Islet of Langerhans (tissue), 1 donor: ENCODE data around the gene CDH5.

Experiments used
- FAIRE-seq: peaks from one replicate; lab custom pipeline; 2011; peaks lifted over from hg19 to GRCh38; lab: Jason Lieb, UNC

The CDH5 gene

GRCh38 chr16:66373667-66374066 lies 7.2 kb downstream of the CDH5 start:
- no peak for FAIRE-seq

GRCh38 chr16:66374176-66374575 lies 7.7 kb downstream of the CDH5 start:
- no peak for FAIRE-seq

- FAIRE-seq, result no peak
Measured at GRCh38 chr16:66375451-66375850, 9.0 kb downstream of the CDH5 start.

- no peak for FAIRE-seq
Measured at GRCh38 chr16:66376114-66376513, 9.6 kb downstream of the CDH5 start.

- no peak for FAIRE-seq
Measured at GRCh38 chr16:66376577-66377305, 10.2 kb downstream of the CDH5 start.

- no peak for FAIRE-seq
Measured at GRCh38 chr16:66377324-66377723, 10.8 kb downstream of the CDH5 start.

- FAIRE-seq, result no peak
Measured at GRCh38 chr16:66378741-66379570, 12.5 kb downstream of the CDH5 start.

GRCh38 chr16:66379571-66379941 lies 13.1 kb downstream of the CDH5 start:
- no peak for FAIRE-seq

GRCh38 chr16:66380421-66380820 lies 13.9 kb downstream of the CDH5 start:
- no peak for FAIRE-seq

- no peak for FAIRE-seq
Measured at GRCh38 chr16:66381585-66382170, 15.2 kb downstream of the CDH5 start.

- FAIRE-seq, result no peak
Measured at GRCh38 chr16:66382171-66382965, 15.9 kb downstream of the CDH5 start.

GRCh38 chr16:66382966-66383299 lies 16.4 kb downstream of the CDH5 start:
- FAIRE-seq, result no peak

- FAIRE-seq, result no peak
Measured at GRCh38 chr16:66383551-66383950, 17.1 kb downstream of the CDH5 start.

- no peak for FAIRE-seq
Measured at GRCh38 chr16:66385415-66385814, 18.9 kb downstream of the CDH5 start.

- no peak for FAIRE-seq
Measured at GRCh38 chr16:66386629-66387622, 20.4 kb downstream of the CDH5 start.

GRCh38 chr16:66387817-66388332 lies 21.4 kb downstream of the CDH5 start:
- no peak for FAIRE-seq

GRCh38 chr16:66388350-66389139 lies 22.1 kb downstream of the CDH5 start:
- FAIRE-seq, result no peak

GRCh38 chr16:66389256-66390176 lies 23.0 kb downstream of the CDH5 start:
- FAIRE-seq, result no peak
